Activated CD4-positive, alpha-beta T cell treated with anti-CD3 and anti-CD28 coated beads for 36 hours (primary cell): Measurements from ENCODE around the gene TRAPPC2. TPM values are rescaled to one million over a fixed set of nuclear protein-coding genes. Genes with fewer than 3 reads are reported as not detected.

ENCODE experiments used
- ATAC-seq: fragments of 200-7000 bp; cut with Tn5 transposase; one replicate; pipeline ENCODE4 v1.10.0; 2021; ENCODE audit warnings: mild to moderate bottlenecking, moderate library complexity
- CTCF ChIA-PET: fragments of 350-600 bp; sonication (Branson Sonifier 250); formaldehyde crosslinking; loops from one replicate; lab custom pipeline; 2021; ENCODE audit warnings: antibody characterized with exemption; lab: Charles Lee
- POLR2A ChIA-PET: fragments of 350-600 bp; sonication (Branson Sonifier 250); formaldehyde crosslinking; loops from one replicate; lab custom pipeline; 2021; ENCODE audit warnings: antibody characterized with exemption, inconsistent platforms; lab: Charles Lee
- DNase-seq: peaks from one replicate; pipeline ENCODE4 v3.0.0-alpha.2; 2020
- H3K27ac Mint-ChIP-seq: one replicate; pipeline ENCODE4 v1.8.0; 2021; ENCODE audit warnings: mixed read lengths
- H3K27me3 Mint-ChIP-seq: one replicate; pipeline ENCODE4 v1.8.0; 2021; ENCODE audit warnings: mixed read lengths
- H3K36me3 Mint-ChIP-seq: one replicate; pipeline ENCODE4 v1.8.0; 2021; ENCODE audit warnings: low read depth, mixed read lengths
- H3K4me1 Mint-ChIP-seq: one replicate; pipeline ENCODE4 v1.8.0; 2021; ENCODE audit warnings: mixed read lengths
- H3K4me3 Mint-ChIP-seq: one replicate; pipeline ENCODE4 v1.8.0; 2021; ENCODE audit warnings: mild to moderate bottlenecking, moderate library complexity, mixed read lengths
- H3K9me3 Mint-ChIP-seq: one replicate; pipeline ENCODE4 v1.8.0; 2021; ENCODE audit warnings: low read depth, mixed read lengths
- intact Hi-C, 2 experiments: fragments of 100-400 bp; cut with DNase I in 1 of 2; cut with micrococcal nuclease in 1 of 2; formaldehyde crosslinking; loops; one replicate each; pipeline versions ENCODE4 v1.14.2 to v1.15.1; 2022 to 2024; cut with DNase I, micrococcal nuclease
- total RNA-seq, 2 experiments: library from RNA; stranded (reverse); gene quantifications; one replicate each; pipeline ENCODE4 v1.2.3, GENCODE V29; 2021

TRAPPC2 gene
- total RNA-seq, 2 experiments from 2014 or later, result 10.3 to 16.4 TPM

GRCh38 chrX:13719192-13719856 lies 15.1 kb downstream of the TRAPPC2 start:
- ChIA-PET POLR2A (interaction anchor here (0.5 kb wide), 1 partner anchor 28 kb away, joined by 4 read pairs; no protein-coding TSS in a partner anchor), CTCF (no interaction called here)
- ATAC-seq (peak; percentile 39), DNase-seq (no peak)
- H3K27me3 Mint-ChIP-seq, result no peaks in the 10 kb centered on the region
- H3K4me1 Mint-ChIP-seq, result peaks cover 25% of the 10 kb centered on the region
- H3K36me3 Mint-ChIP-seq, result peaks cover 33% of the 10 kb centered on the region
- intact Hi-C loops, result no loop called here
- no peak overlapping the region for H3K4me3 Mint-ChIP-seq
- no peaks in the 10 kb centered on the region for H3K9me3 Mint-ChIP-seq
- peak overlapping the region; percentile 37 for H3K27ac Mint-ChIP-seq

GRCh38 chrX:13717700-13718472 lies 16.5 kb downstream of the TRAPPC2 start:
- H3K9me3 Mint-ChIP-seq, result no peaks in the 10 kb centered on the region
- intact Hi-C loops, result no loop called here
- H3K27me3 Mint-ChIP-seq, result no peaks in the 10 kb centered on the region
- ChIA-PET POLR2A (no interaction called here), CTCF (no interaction called here)
- no peak overlapping the region for H3K27ac Mint-ChIP-seq
- no peak overlapping the region for H3K4me3 Mint-ChIP-seq
- peaks cover 24% of the 10 kb centered on the region for H3K36me3 Mint-ChIP-seq
- no peak for DNase-seq
- ATAC-seq, result no peak
- H3K4me1 Mint-ChIP-seq, result peaks cover 19% of the 10 kb centered on the region

- intact Hi-C loops, result no loop called here
- no peak overlapping the region for H3K4me3 Mint-ChIP-seq
- no peaks in the 10 kb centered on the region for H3K9me3 Mint-ChIP-seq
- POLR2A ChIA-PET, result no interaction called here
- CTCF ChIA-PET, result interaction anchor here (1.1 kb wide), 1 partner anchor 54 kb away, joined by 4 read pairs; no protein-coding TSS in a partner anchor
- H3K27ac Mint-ChIP-seq, result no peak overlapping the region
- ATAC-seq (peak; percentile 66), DNase-seq (peak; percentile 18)
- peaks cover 21% of the 10 kb centered on the region for H3K36me3 Mint-ChIP-seq
- no peaks in the 10 kb centered on the region for H3K27me3 Mint-ChIP-seq
- peaks cover 22% of the 10 kb centered on the region for H3K4me1 Mint-ChIP-seq
These were observed 17.5 kb downstream of the TRAPPC2 start for GRCh38 chrX:13716905-13717304.

- Mint-ChIP-seq H3K36me3 (peaks cover 25% of the 10 kb centered on the region), H3K4me1 (peaks cover 24% of the 10 kb centered on the region), H3K4me3 (no peak overlapping the region), H3K9me3 (no peaks in the 10 kb centered on the region), H3K27me3 (no peaks in the 10 kb centered on the region), H3K27ac (peak overlapping the region; percentile 63)
- ChIA-PET POLR2A (no interaction called here), CTCF (interaction anchor here (1.0 to 1.1 kb wide), 2 partner anchors 9 to 54 kb away, joined by 3 to 4 read pairs; no protein-coding TSS in a partner anchor)
- intact Hi-C loops, result no loop called here
- ATAC-seq, result no peak
- no peak for DNase-seq
These were observed 18.0 kb downstream of the TRAPPC2 start for GRCh38 chrX:13716455-13716854.

GRCh38 chrX:13711141-13711540 lies 23.3 kb downstream of the TRAPPC2 start:
- Mint-ChIP-seq H3K27me3 (no peaks in the 10 kb centered on the region), H3K4me3 (no peak overlapping the region), H3K9me3 (no peaks in the 10 kb centered on the region), H3K4me1 (peaks cover 16% of the 10 kb centered on the region), H3K27ac (no peak overlapping the region), H3K36me3 (peaks cover 21% of the 10 kb centered on the region)
- DNase-seq (no peak), ATAC-seq (no peak)
- intact Hi-C loops, result no loop called here
- CTCF ChIA-PET, result interaction anchor here (0.7 kb wide), 1 partner anchor 16 kb away, joined by 3 read pairs; no protein-coding TSS in a partner anchor
- POLR2A ChIA-PET, result no interaction called here

- Mint-ChIP-seq H3K27me3 (no peaks in the 10 kb centered on the region), H3K27ac (peak overlapping the region; percentile 85), H3K4me3 (no peak overlapping the region), H3K4me1 (peaks cover 45% of the 10 kb centered on the region), H3K9me3 (no peaks in the 10 kb centered on the region), H3K36me3 (peaks cover 26% of the 10 kb centered on the region)
- ATAC-seq (peak; percentile 66), DNase-seq (peak; percentile 12)
- ChIA-PET CTCF (interaction anchor here (0.7 kb wide), 1 partner anchor 35 kb away, joined by 3 read pairs; no protein-coding TSS in a partner anchor), POLR2A (no interaction called here)
- intact Hi-C loops, result no loop called here
These were observed 30.8 kb downstream of the TRAPPC2 start for GRCh38 chrX:13703589-13703988.

GRCh38 chrX:13703135-13703534 lies 31.3 kb downstream of the TRAPPC2 start:
- no peaks in the 10 kb centered on the region for H3K27me3 Mint-ChIP-seq
- DNase-seq (no peak), ATAC-seq (peak; percentile 76)
- peaks cover 46% of the 10 kb centered on the region for H3K4me1 Mint-ChIP-seq
- POLR2A ChIA-PET, result interaction anchor here (0.6 kb wide), 1 partner anchor 11 kb away, joined by 4 read pairs; no protein-coding TSS in a partner anchor
- intact Hi-C loops, result no loop called here
- H3K27ac Mint-ChIP-seq, result peak overlapping the region; percentile 85
- H3K36me3 Mint-ChIP-seq, result peaks cover 26% of the 10 kb centered on the region
- CTCF ChIA-PET, result no interaction called here
- H3K9me3 Mint-ChIP-seq, result no peaks in the 10 kb centered on the region
- H3K4me3 Mint-ChIP-seq, result no peak overlapping the region

GRCh38 chrX:13702111-13702789 lies 32.2 kb downstream of the TRAPPC2 start:
- intact Hi-C loops, result no loop called here
- POLR2A ChIA-PET, result interaction anchor here (0.6 kb wide), 1 partner anchor 12 kb away, joined by 4 read pairs; no protein-coding TSS in a partner anchor
- CTCF ChIA-PET, result no interaction called here
- Mint-ChIP-seq H3K27ac (peak overlapping the region; percentile 32), H3K36me3 (peaks cover 23% of the 10 kb centered on the region), H3K4me1 (peaks cover 52% of the 10 kb centered on the region), H3K9me3 (no peaks in the 10 kb centered on the region), H3K27me3 (no peaks in the 10 kb centered on the region), H3K4me3 (no peak overlapping the region)
- no peak for DNase-seq
- no peak for ATAC-seq

- Mint-ChIP-seq H3K36me3 (peaks cover 26% of the 10 kb centered on the region), H3K4me1 (peaks cover 64% of the 10 kb centered on the region), H3K27ac (no peak overlapping the region), H3K9me3 (no peaks in the 10 kb centered on the region), H3K4me3 (no peak overlapping the region), H3K27me3 (no peaks in the 10 kb centered on the region)
- ChIA-PET CTCF (no interaction called here), POLR2A (no interaction called here)
- no peak for ATAC-seq
- DNase-seq, result no peak
- intact Hi-C loops, result no loop called here
These were observed 34.0 kb downstream of the TRAPPC2 start for GRCh38 chrX:13700380-13700779.

GRCh38 chrX:13699183-13699826 lies 35.1 kb downstream of the TRAPPC2 start:
- peaks cover 30% of the 10 kb centered on the region for H3K36me3 Mint-ChIP-seq
- intact Hi-C loops, result no loop called here
- ChIA-PET CTCF (no interaction called here), POLR2A (no interaction called here)
- peak; percentile 45 for ATAC-seq
- peak; percentile 14 for DNase-seq
- no peaks in the 10 kb centered on the region for H3K9me3 Mint-ChIP-seq
- H3K27me3 Mint-ChIP-seq, result no peaks in the 10 kb centered on the region
- no peak overlapping the region for H3K4me3 Mint-ChIP-seq
- no peak overlapping the region for H3K27ac Mint-ChIP-seq
- H3K4me1 Mint-ChIP-seq, result peaks cover 74% of the 10 kb centered on the region

- intact Hi-C loops, result no loop called here
- DNase-seq (no peak), ATAC-seq (no peak)
- no peaks in the 10 kb centered on the region for H3K27me3 Mint-ChIP-seq
- H3K4me1 Mint-ChIP-seq, result peaks cover 75% of the 10 kb centered on the region
- peaks cover 26% of the 10 kb centered on the region for H3K36me3 Mint-ChIP-seq
- POLR2A ChIA-PET, result no interaction called here
- no peak overlapping the region for H3K4me3 Mint-ChIP-seq
- no peaks in the 10 kb centered on the region for H3K9me3 Mint-ChIP-seq
- no peak overlapping the region for H3K27ac Mint-ChIP-seq
- CTCF ChIA-PET, result interaction anchor here (1.1 to 1.3 kb wide), 2 partner anchors 38 to 41 kb away, joined by 3 to 5 read pairs; no protein-coding TSS in a partner anchor
These were observed 36.0 kb downstream of the TRAPPC2 start for GRCh38 chrX:13698432-13698831.
